B cell (primary cell): ENCODE results near the gene DCTN3. TPM values are rescaled to one million over a fixed set of nuclear protein-coding genes. Genes with fewer than 3 reads are reported as not detected.

Experiments used
- ATAC-seq: fragments of 200-7000 bp; cut with Tn5 transposase; one replicate; pipeline ENCODE4 v1.10.0; 2021; ENCODE audit warnings: low read depth, mild to moderate bottlenecking, moderate number of reproducible peaks, moderate library complexity
- CTCF ChIA-PET: fragments of 350-600 bp; sonication (Branson Sonifier 250); formaldehyde crosslinking; loops from one replicate; lab custom pipeline; 2021; ENCODE audit warnings: antibody characterized with exemption, inconsistent platforms; lab: Charles Lee
- POLR2A ChIA-PET: fragments of 350-600 bp; sonication (Branson Sonifier 250); formaldehyde crosslinking; loops from one replicate; lab custom pipeline; 2021; ENCODE audit warnings: antibody characterized with exemption; lab: Charles Lee
- DNase-seq: peaks from one replicate; pipeline ENCODE4 v3.0.0; 2013
- H2AFZ ChIP-seq: 2 replicates; pipeline ENCODE4 v1.6.1; 2012; ENCODE audit warnings: mild to moderate bottlenecking, low read depth, low read length; ENCODE audit not compliant: insufficient read depth, poor library complexity, severe bottlenecking
- H3K27ac ChIP-seq, 2 donors: 1 replicate in 1 of 2; 2 replicates in 1 of 2; pipeline ENCODE4 v1.5.1; 2012 to 2013; ENCODE audit warnings: low read length in 2 of 2, mild to moderate bottlenecking in 2 of 2, moderate library complexity in 1 of 2
- H3K27me3 ChIP-seq, 4 experiments: fragments of 200-600 bp in 1 of 4; sonication (generic) in 1 of 4; replicated peaks in 1 of 4; 1 replicate in 2 of 4; 2 replicates in 2 of 4; pipeline versions ENCODE4 v1.6.1 to v1.7.0; 2013 to 2016; ENCODE audit warnings: low read length in 3 of 4, mild to moderate bottlenecking in 2 of 4, mixed read lengths in 1 of 4, moderate library complexity in 1 of 4; ENCODE audit not compliant: insufficient read depth in 4 of 4, control insufficient read depth in 3 of 4; ENCODE audit errors: control extremely low read depth in 1 of 4
- H3K36me3 ChIP-seq, 2 experiments: replicated peaks in 1 of 2; 1 replicate in 1 of 2; 2 replicates in 1 of 2; pipeline versions ENCODE4 v1.6.1 to v1.7.1; 2013; ENCODE audit warnings: low read length in 1 of 2; ENCODE audit not compliant: insufficient read depth in 2 of 2, control insufficient read depth in 1 of 2; ENCODE audit errors: control extremely low read depth in 1 of 2, extremely low read depth in 1 of 2
- H3K4me1 ChIP-seq, 2 donors: fragments of 200-600 bp in 1 of 2; sonication (generic) in 1 of 2; 1 replicate in 1 of 2; 2 replicates in 1 of 2; pipeline versions ENCODE4 v1.5.1 to v1.6.1; 2013 to 2017; ENCODE audit warnings: low read length in 2 of 2; ENCODE audit not compliant: control insufficient read depth in 2 of 2, insufficient read depth in 2 of 2
- H3K4me2 ChIP-seq: replicated peaks from 2 replicates; pipeline ENCODE3; 2012; ENCODE audit warnings: mild to moderate bottlenecking, low read depth, low read length; ENCODE audit not compliant: poor library complexity, severe bottlenecking
- H3K4me3 ChIP-seq, 5 experiments: fragments of 200-600 bp in 1 of 5; sonication (generic) in 1 of 5; 1 replicate in 3 of 5; 2 replicates in 2 of 5; pipeline versions ENCODE4 v1.5.1 to v1.7.0; 2011 to 2016; ENCODE audit warnings: low read length in 4 of 5, mild to moderate bottlenecking in 4 of 5, low read depth in 2 of 5, control low read depth in 1 of 5, moderate library complexity in 1 of 5; ENCODE audit not compliant: insufficient read depth in 1 of 5; ENCODE audit errors: control extremely low read depth in 1 of 5, extremely low read depth in 1 of 5
- H3K79me2 ChIP-seq: fragments of 200-600 bp; sonication (generic); one replicate; pipeline ENCODE4 v1.6.0; 2016; ENCODE audit warnings: low read length; ENCODE audit not compliant: control insufficient read depth, insufficient read depth
- H3K9ac ChIP-seq: fragments of 200-600 bp; sonication (generic); 2 replicates; pipeline ENCODE4 v1.6.1; 2017; ENCODE audit warnings: mild to moderate bottlenecking, low read length, moderate library complexity
- H3K9me3 ChIP-seq, 3 donors: one replicate each; pipeline versions ENCODE4 v1.6.1 to v1.7.1; 2013; ENCODE audit warnings: low read length in 2 of 3; ENCODE audit not compliant: control insufficient read depth in 2 of 3, insufficient read depth in 1 of 3; ENCODE audit errors: control extremely low read depth in 1 of 3
- H4K20me1 ChIP-seq: 2 replicates; pipeline ENCODE4 v1.6.0; 2012; ENCODE audit warnings: mild to moderate bottlenecking, low read length; ENCODE audit not compliant: insufficient read depth, control insufficient read depth, poor library complexity, severe bottlenecking
- H3K27ac Mint-ChIP-seq: one replicate; pipeline ENCODE4 v1.8.0; 2021; ENCODE audit warnings: mixed read lengths
- H3K27me3 Mint-ChIP-seq: one replicate; pipeline ENCODE4 v1.8.0; 2021; ENCODE audit warnings: mixed read lengths
- H3K4me1 Mint-ChIP-seq: one replicate; pipeline ENCODE4 v1.8.0; 2021; ENCODE audit warnings: mixed read lengths
- H3K4me3 Mint-ChIP-seq: one replicate; pipeline ENCODE4 v1.8.0; 2021; ENCODE audit warnings: mixed read lengths
- H3K9me3 Mint-ChIP-seq: one replicate; pipeline ENCODE4 v1.8.0; 2022; ENCODE audit warnings: mixed read lengths; ENCODE audit not compliant: insufficient read depth
- CTCF ChIP-seq: fragments of 200-600 bp; IDR thresholded peaks from one replicate; pipeline ENCODE4 v1.8.0; 2022; ENCODE audit warnings: antibody characterized with exemption, mild to moderate bottlenecking
- EZH2 ChIP-seq: IDR thresholded peaks from 2 replicates; pipeline ENCODE4 v1.6.1; 2012; ENCODE audit warnings: borderline replicate concordance, low read depth, mild to moderate bottlenecking, moderate library complexity, low read length; ENCODE audit not compliant: insufficient read depth, poor library complexity, severe bottlenecking
- WGBS: methylation state at CpG from one replicate; pipeline ENCODE4 v1.1.5; 2013; ENCODE audit warnings: missing lambda C conversion rate; ENCODE audit not compliant: insufficient coverage; 5-methylcytosine and 5-hydroxymethylcytosine counted together
- intact Hi-C: fragments of 100-400 bp; cut with micrococcal nuclease; formaldehyde crosslinking; loops from one replicate; pipeline ENCODE4 v1.10.0; 2022
- polyA plus RNA-seq: library from polyadenylated mRNA; depleted of rRNA; stranded (reverse); fragments of >200 nt; gene quantifications from 2 replicates; pipeline ENCODE4 v1.2.3, GENCODE V29; 2012
- total RNA-seq, 2 donors: library from RNA; stranded (reverse); fragments of 120-200 nt in 1 of 2; gene quantifications; 1 replicate in 1 of 2; 2 replicates in 1 of 2; pipeline versions ENCODE4 v1.2.3 to v1.2.4, GENCODE V29; 2013 to 2022

DCTN3 gene
- total and polyA plus RNA-seq, 2 donors (not counting 1 experiment from before 2014, with no cell fraction given): 48.2 to 75.0 TPM

DNA sequence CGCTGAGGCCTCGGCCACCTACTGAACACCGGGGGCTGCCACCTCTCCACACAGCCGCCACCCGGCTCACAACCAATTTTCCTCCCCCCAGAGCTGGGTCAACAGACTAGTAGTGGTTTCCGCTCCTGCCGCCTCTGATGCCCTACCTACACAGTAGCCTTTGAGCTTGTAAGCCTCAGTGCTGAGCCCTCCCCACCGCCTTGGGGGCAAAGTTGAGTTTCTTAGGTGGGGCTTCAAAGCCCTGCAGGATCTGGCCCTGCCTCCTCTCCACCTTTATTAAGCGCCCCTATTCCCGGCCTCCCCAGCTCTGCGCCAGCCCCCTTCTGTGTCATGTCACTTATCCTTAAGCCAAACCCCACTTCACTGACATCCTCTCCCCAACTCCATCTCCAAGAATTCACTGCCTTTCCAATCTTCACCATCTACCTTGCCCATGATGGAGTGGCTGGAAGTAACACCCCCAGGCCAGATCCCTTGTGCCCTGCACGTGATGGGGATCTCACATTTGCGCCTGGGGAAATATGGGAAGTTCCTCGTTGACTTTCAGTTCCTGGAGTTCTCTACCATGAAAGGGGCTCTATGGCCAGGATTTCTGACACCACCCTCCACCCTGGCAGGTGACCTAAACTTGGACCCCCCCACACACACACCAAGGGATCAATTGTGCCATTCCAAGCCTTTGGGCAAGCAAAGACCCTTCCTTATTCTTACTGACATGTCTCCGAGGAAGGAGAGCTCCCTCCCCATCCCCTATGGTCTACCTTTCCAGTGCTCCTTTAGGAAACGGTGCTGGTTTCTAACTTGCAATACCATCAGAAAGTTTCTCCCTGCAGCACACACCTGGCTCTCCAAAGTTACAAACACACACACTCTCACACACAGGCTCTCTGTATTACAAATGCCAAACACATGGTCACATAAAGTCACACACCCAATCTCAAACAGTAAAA, 28.1 kb downstream of the DCTN3 start:
- Histone ChIP-seq H3K4me3 (peak overlapping the region in 3 of 5 experiments; percentile 48 to 73 (median 60)), H3K9ac (peak overlapping the region; percentile 79), H3K4me1 (peaks cover 40 to 49% of the 10 kb centered on the region in 2 donors), H3K4me2 (peak overlapping the region; percentile 99), H4K20me1 (no peaks in the 10 kb centered on the region), H3K36me3 (no peaks in the 10 kb centered on the region), H3K79me2 (no peaks in the 10 kb centered on the region), H3K27ac (no peak overlapping the region), H3K9me3 (peaks cover 0 to 26% (median 0%) of the 10 kb centered on the region in 3 donors), H2AFZ (peak overlapping the region; percentile 77), H3K27me3 (peaks cover 0 to 82% (median 53%) of the 10 kb centered on the region in 4 experiments)
- CTCF ChIA-PET: interaction anchor here (0.6 to 2.7 kb wide), 21 partner anchors 8 to 969 kb away, joined by 3 to 30 read pairs (median 5); no protein-coding TSS in a partner anchor
- Mint-ChIP-seq H3K27ac (no peak overlapping the region), H3K27me3 (peaks cover 71% of the 10 kb centered on the region), H3K9me3 (no peaks in the 10 kb centered on the region), H3K4me1 (peaks cover 37% of the 10 kb centered on the region), H3K4me3 (peak overlapping the region; percentile 81)
- peak; percentile 45 for DNase-seq
- POLR2A ChIA-PET: no interaction called here
- 13% methylated on average over 11 of the region's 16 CpGs for WGBS
- intact Hi-C loops: loop anchor here (1.0 to 10.0 kb wide), 5 partner anchors 44 to 967 kb away; no protein-coding TSS in a partner anchor
- TF ChIP-seq EZH2 (no peak), CTCF (peak; percentile 26)
- no peak for ATAC-seq
